Measurements from ENCODE around the gene CERS3. TPM values are rescaled to one million over a fixed set of nuclear protein-coding genes. Genes with fewer than 3 reads are reported as not detected.

Gene CERS3
- 1 to 10 TPM; 1.6 to 1.9 TPM for total RNA-seq
- under 1 TPM in 1 of 2 donors, not detected in 1; 0.66 TPM for polyA plus RNA-seq

DNA sequence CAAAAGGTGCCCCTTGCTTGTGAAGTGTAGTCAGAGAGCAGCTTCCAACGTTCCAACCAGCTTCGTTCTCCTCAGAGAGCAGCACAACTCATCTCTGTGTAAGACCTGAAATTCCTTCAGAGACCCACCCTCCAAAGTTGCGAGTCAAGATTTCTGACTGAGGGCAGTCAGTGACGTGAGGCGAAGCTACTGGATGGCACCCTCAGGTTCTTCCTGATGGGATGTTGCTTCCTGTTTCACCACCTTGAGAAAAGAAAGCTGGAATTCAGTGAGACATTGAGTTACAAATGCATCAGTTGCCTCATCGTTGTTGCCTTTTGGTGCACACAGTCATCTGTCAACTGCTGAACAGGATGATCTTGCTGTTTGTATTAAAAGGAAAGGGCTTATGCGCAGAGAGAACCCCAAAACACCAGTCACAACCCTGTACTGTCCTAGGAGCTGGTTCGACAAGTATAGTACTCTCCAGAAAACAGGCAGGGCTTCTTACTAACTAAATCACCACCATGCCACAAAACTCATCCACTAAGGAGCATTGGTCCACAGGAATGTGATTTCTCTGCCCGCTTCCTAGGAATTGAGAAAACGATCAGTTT, at the start of gene CERS3:
TSS of gene CERS3 (minus strand) at position 118 of the 596 bp plus-strand sequence. CDS start 27,101 bp downstream, outside the sequence.
- ChIA-PET CTCF (ENCODE audit: partially characterized antibody) (no interaction called here), POLR2A (ENCODE audit: partially characterized antibody) (no interaction called here)
- H3K27ac ChIP-seq (ENCODE audit: low read depth, low read length): no peak within 1 kb of the TSS
- H3K4me1 ChIP-seq (ENCODE audit: insufficient read depth, low read length): peaks cover 15% of the 10 kb centered on the region
- Mint-ChIP-seq H3K4me1 (peaks cover 7 to 19% (median 12%) of the 10 kb centered on the region in 4 donors), H3K27me3 (no peaks in the 10 kb centered on the region), H3K4me3 (peak within 1 kb of the TSS in 1 of 8 donors; percentile 53), H3K27ac (peak within 1 kb of the TSS in 5 of 7 donors; percentile 43 to 84 (median 70)), H3K9me3 (no peaks in the 10 kb centered on the region), H3K36me3 (peaks cover 0 to 9% of the 10 kb centered on the region in 2 donors)
- no peaks in the 10 kb centered on the region for H3K9me3 ChIP-seq (ENCODE audit: control insufficient read depth in 1 of 2, low read length in 2 of 2)
- intact Hi-C loops (cut with micrococcal nuclease): no loop called here
- no peaks in the 10 kb centered on the region for H3K27me3 ChIP-seq (ENCODE audit: insufficient read depth, low read length)
- H3K4me3 ChIP-seq (ENCODE audit: low read length in 2 of 2): no peak within 1 kb of the TSS
- no peak for DNase-seq
- no peaks in the 10 kb centered on the region for H3K36me3 ChIP-seq (ENCODE audit: insufficient read depth, low read length)

DNA sequence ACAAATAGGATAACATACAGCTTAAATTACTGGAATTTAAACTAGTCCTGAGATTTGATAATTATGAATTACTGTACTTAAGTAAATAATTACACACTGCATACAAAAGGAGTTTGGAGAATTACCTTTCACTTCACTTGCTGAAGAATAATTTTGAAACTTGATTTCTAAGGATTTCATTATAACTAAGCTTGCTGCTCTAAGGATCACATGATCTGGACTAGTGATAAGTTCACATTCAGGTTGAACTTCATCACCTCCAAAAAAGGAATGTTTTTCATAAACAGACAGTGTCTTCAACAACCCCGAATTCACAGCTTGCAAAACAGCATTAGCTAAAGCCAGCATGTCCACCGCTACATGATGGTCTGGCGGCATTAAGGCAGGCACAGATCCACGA, 44.8 kb upstream of the CERS3 start:
- Histone ChIP-seq H3K4me1 (ENCODE audit: insufficient read depth, low read length) (peaks cover 31% of the 10 kb centered on the region), H3K27ac (ENCODE audit: low read depth, low read length) (no peak overlapping the region), H3K36me3 (ENCODE audit: insufficient read depth, low read length) (peaks cover 17% of the 10 kb centered on the region), H3K9me3 (ENCODE audit: control insufficient read depth in 1 of 2, low read length in 2 of 2) (no peaks in the 10 kb centered on the region), H3K27me3 (ENCODE audit: insufficient read depth, low read length) (no peaks in the 10 kb centered on the region), H3K4me3 (ENCODE audit: low read length in 2 of 2) (no peak overlapping the region)
- H3K9me3 Mint-ChIP-seq: peaks cover 0 to 2% (median 0%) of the 10 kb centered on the region in 8 donors
- ChIA-PET POLR2A (ENCODE audit: partially characterized antibody) (interaction anchor here (0.6 to 1.9 kb wide), 5 partner anchors 30 to 678 kb away, joined by 3 to 14 read pairs (median 4); no protein-coding TSS in a partner anchor), CTCF (ENCODE audit: partially characterized antibody) (interaction anchor here (0.7 to 7.2 kb wide), 12 partner anchors 10 to 645 kb away, joined by 3 to 214 read pairs (median 10); partner anchors contain the start of genes ADAMTS17, ASB7 and LINS1)
- intact Hi-C loops (cut with micrococcal nuclease): loop anchor here (2.0 kb wide), 3 partner anchors 23 to 645 kb away; no protein-coding TSS in a partner anchor
- H3K4me1 Mint-ChIP-seq: peaks cover 33 to 58% (median 44%) of the 10 kb centered on the region in 4 donors
- H3K4me3 Mint-ChIP-seq: no peak overlapping the region
- no peak for DNase-seq
- peak overlapping the region in 6 of 7 donors; percentile 1 to 88 (median 74) for H3K27ac Mint-ChIP-seq
- peaks cover 56 to 66% of the 10 kb centered on the region in 2 donors for H3K36me3 Mint-ChIP-seq
- no peaks in the 10 kb centered on the region for H3K27me3 Mint-ChIP-seq

DNA sequence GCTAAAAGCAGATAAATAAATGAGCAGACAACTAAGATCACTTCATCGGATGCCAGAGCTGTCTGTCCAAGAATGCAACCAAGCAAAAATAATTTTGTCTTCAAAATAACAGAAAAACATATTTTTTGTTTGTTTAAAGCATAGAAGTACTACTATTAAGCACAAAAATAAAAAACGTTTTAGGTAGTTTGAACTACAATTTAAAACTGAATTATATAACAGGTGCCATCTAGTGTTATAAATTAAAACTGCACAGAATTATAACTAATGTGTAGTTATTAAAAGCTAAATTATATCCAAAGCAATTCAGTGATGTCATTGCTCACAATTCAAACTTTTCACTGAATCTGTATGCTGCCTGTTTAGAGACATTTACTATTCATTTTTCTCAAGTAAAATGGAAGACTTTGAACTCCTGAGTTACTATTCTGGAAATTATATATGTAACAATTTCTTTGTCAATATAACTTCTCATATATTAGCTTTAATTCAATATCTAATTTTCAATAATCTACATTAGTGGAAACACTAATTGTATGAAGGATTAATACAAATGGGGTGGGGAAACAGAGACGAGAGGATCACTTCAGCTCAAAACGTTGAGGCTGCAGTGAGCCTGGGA, 43.7 kb upstream of the CERS3 start:
- peak overlapping the region; percentile 37 for H3K27ac ChIP-seq (ENCODE audit: low read depth, low read length)
- DNase-seq: peak in 4 of 5 donors; percentile 35 to 41 (median 36)
- Mint-ChIP-seq H3K27ac (peak overlapping the region in 5 of 7 donors; percentile 81 to 95 (median 94)), H3K27me3 (no peaks in the 10 kb centered on the region), H3K9me3 (no peaks in the 10 kb centered on the region), H3K4me1 (peaks cover 32 to 58% (median 42%) of the 10 kb centered on the region in 4 donors), H3K36me3 (peaks cover 53 to 66% of the 10 kb centered on the region in 2 donors), H3K4me3 (peak overlapping the region in 7 of 8 donors; percentile 77 to 88 (median 84))
- H3K4me1 ChIP-seq (ENCODE audit: insufficient read depth, low read length): peaks cover 31% of the 10 kb centered on the region
- H3K27me3 ChIP-seq (ENCODE audit: insufficient read depth, low read length): no peaks in the 10 kb centered on the region
- peaks cover 17% of the 10 kb centered on the region for H3K36me3 ChIP-seq (ENCODE audit: insufficient read depth, low read length)
- no peaks in the 10 kb centered on the region for H3K9me3 ChIP-seq (ENCODE audit: control insufficient read depth in 1 of 2, low read length in 2 of 2)
- POLR2A ChIA-PET (ENCODE audit: partially characterized antibody): interaction anchor here (0.7 to 1.9 kb wide), 6 partner anchors 9 to 242 kb away, joined by 3 to 14 read pairs (median 4); partner anchors contain the start of genes ASB7 and LINS1
- intact Hi-C loops (cut with micrococcal nuclease): loop anchor here (1.0 to 2.0 kb wide), 4 partner anchors 24 to 644 kb away; no protein-coding TSS in a partner anchor
- CTCF ChIA-PET (ENCODE audit: partially characterized antibody): interaction anchor here (0.6 to 7.2 kb wide), 16 partner anchors 9 to 644 kb away, joined by 3 to 214 read pairs (median 8); partner anchors contain the start of genes ADAMTS17, ASB7 and LINS1
- H3K4me3 ChIP-seq (ENCODE audit: low read length in 2 of 2): no peak overlapping the region

DNA sequence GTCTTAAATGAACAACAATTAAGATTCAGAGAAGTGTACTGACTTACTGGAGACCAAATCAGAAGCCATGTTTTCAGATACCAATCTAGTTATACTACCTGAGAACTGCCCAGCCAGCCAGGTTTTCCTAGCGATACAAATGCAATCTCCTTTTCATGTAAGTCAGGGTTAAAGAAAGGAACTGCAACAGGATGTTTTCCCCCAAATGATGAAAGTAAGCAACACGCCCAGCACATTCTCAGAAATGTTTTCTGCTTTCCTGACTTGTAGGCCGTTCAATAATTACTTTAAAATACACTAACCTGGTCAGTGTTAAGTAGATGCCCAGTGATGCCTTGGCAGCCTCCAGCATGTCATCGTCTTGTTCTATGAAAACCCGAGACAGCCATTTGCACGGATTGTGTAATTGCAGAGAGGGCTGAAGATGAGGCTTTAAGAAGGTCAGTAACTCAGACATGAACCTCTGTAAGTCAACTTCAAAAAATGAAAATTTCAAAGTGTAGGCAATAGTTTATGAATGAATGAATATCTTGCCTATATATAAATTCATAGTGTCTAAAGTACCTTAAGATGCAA, 42.9 kb upstream of the CERS3 start:
- Mint-ChIP-seq H3K36me3 (peaks cover 52 to 67% of the 10 kb centered on the region in 2 donors), H3K27me3 (no peaks in the 10 kb centered on the region), H3K4me3 (peak overlapping the region; percentile 69 to 88 (median 81)), H3K9me3 (no peaks in the 10 kb centered on the region), H3K4me1 (peaks cover 30 to 53% (median 37%) of the 10 kb centered on the region in 4 donors), H3K27ac (peak overlapping the region; percentile 86 to 95 (median 93))
- Histone ChIP-seq H3K9me3 (ENCODE audit: control insufficient read depth in 1 of 2, low read length in 2 of 2) (no peaks in the 10 kb centered on the region), H3K36me3 (ENCODE audit: insufficient read depth, low read length) (peaks cover 17% of the 10 kb centered on the region), H3K4me3 (ENCODE audit: low read length in 2 of 2) (no peak overlapping the region), H3K27me3 (ENCODE audit: insufficient read depth, low read length) (no peaks in the 10 kb centered on the region), H3K27ac (ENCODE audit: low read depth, low read length) (peak overlapping the region; percentile 37), H3K4me1 (ENCODE audit: insufficient read depth, low read length) (peaks cover 31% of the 10 kb centered on the region)
- peak in 1 of 5 donors; percentile 10 for DNase-seq
- ChIA-PET CTCF (ENCODE audit: partially characterized antibody) (interaction anchor here (0.6 to 7.2 kb wide), 16 partner anchors 8 to 643 kb away, joined by 3 to 214 read pairs (median 7); partner anchors contain the start of genes ADAMTS17, ASB7 and LINS1), POLR2A (ENCODE audit: partially characterized antibody) (interaction anchor here (0.7 to 1.9 kb wide), 6 partner anchors 8 to 229 kb away, joined by 3 to 14 read pairs (median 4); no protein-coding TSS in a partner anchor)
- intact Hi-C loops (cut with micrococcal nuclease): loop anchor here (1.0 to 2.0 kb wide), 4 partner anchors 25 to 643 kb away; no protein-coding TSS in a partner anchor

DNA sequence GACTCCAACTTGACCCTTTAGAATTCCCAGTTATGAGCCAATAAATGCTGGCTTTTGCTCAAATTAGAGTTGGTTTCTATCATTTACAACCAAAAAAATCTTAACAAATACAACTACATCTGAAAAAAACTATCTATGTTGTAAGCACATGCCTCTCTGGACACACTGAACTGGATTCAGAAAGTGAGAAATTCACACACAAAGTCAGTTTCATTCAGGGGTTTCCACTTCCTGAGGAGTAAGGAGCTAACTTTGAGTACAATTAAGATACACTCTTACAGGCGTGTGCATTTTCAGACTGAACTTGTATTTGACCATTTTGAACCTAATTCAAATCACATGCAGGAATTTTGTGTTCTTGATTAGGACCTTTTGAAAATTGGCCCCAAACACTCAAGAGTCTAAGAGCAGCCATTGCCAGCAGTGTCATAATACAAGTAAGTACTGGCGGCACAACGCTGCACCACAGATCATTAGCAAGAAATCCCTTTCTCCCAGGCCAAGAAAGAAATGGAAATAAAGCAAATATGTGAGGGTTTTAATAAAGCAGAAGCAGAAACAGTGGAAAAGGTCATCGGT, 42.1 kb upstream of the CERS3 start:
- POLR2A ChIA-PET (ENCODE audit: partially characterized antibody): interaction anchor here (0.7 to 1.1 kb wide), 3 partner anchors 25 to 221 kb away, joined by 3 to 5 read pairs (median 3); no protein-coding TSS in a partner anchor
- Mint-ChIP-seq H3K36me3 (peaks cover 47 to 59% of the 10 kb centered on the region in 2 donors), H3K27ac (peak overlapping the region; percentile 61 to 95 (median 93)), H3K27me3 (no peaks in the 10 kb centered on the region), H3K9me3 (no peaks in the 10 kb centered on the region), H3K4me1 (peaks cover 27 to 44% (median 30%) of the 10 kb centered on the region in 4 donors), H3K4me3 (peak overlapping the region; percentile 69 to 88 (median 81))
- intact Hi-C loops (cut with micrococcal nuclease): no loop called here
- H3K27me3 ChIP-seq (ENCODE audit: insufficient read depth, low read length): no peaks in the 10 kb centered on the region
- DNase-seq: no peak
- peak overlapping the region; percentile 37 for H3K27ac ChIP-seq (ENCODE audit: low read depth, low read length)
- H3K4me1 ChIP-seq (ENCODE audit: insufficient read depth, low read length): peaks cover 31% of the 10 kb centered on the region
- H3K9me3 ChIP-seq (ENCODE audit: control insufficient read depth in 1 of 2, low read length in 2 of 2): no peaks in the 10 kb centered on the region
- H3K4me3 ChIP-seq (ENCODE audit: low read length in 2 of 2): no peak overlapping the region
- CTCF ChIA-PET (ENCODE audit: partially characterized antibody): interaction anchor here (0.6 to 7.2 kb wide), 10 partner anchors 7 to 642 kb away, joined by 3 to 214 read pairs (median 4); partner anchors contain the start of genes ADAMTS17, ASB7 and LINS1
- peaks cover 17% of the 10 kb centered on the region for H3K36me3 ChIP-seq (ENCODE audit: insufficient read depth, low read length)

DNA sequence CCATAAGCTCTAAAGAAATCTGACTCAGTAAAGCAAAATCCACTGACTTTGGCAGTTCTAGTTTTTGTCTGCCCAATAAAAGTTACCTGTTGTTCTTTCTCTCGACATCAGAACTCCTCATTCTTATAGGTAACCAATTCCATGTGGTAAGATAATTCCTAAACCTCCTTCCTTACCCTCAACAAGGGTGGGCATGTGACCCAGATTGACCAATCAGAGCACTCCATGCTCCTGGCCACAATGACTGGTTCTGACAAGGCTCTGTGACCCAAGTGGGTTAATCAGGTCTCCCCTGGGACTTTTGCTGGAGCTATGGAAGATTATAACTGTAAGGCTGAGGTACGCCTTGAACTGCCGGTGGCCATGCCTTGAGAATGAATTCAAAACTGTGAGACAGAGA, 41.5 kb upstream of the CERS3 start:
- Histone ChIP-seq H3K4me1 (ENCODE audit: insufficient read depth, low read length) (peaks cover 31% of the 10 kb centered on the region), H3K9me3 (ENCODE audit: control insufficient read depth in 1 of 2, low read length in 2 of 2) (no peaks in the 10 kb centered on the region), H3K36me3 (ENCODE audit: insufficient read depth, low read length) (peaks cover 17% of the 10 kb centered on the region), H3K27ac (ENCODE audit: low read depth, low read length) (peak overlapping the region; percentile 37), H3K4me3 (ENCODE audit: low read length in 2 of 2) (no peak overlapping the region), H3K27me3 (ENCODE audit: insufficient read depth, low read length) (no peaks in the 10 kb centered on the region)
- peaks cover 27 to 43% (median 29%) of the 10 kb centered on the region in 4 donors for H3K4me1 Mint-ChIP-seq
- ChIA-PET POLR2A (ENCODE audit: partially characterized antibody) (interaction anchor here (1.1 kb wide), 1 partner anchor 27 kb away, joined by 5 read pairs; no protein-coding TSS in a partner anchor), CTCF (ENCODE audit: partially characterized antibody) (interaction anchor here (0.8 to 7.2 kb wide), 7 partner anchors 26 to 230 kb away, joined by 3 to 214 read pairs (median 5); partner anchors contain the start of genes ADAMTS17, ASB7 and LINS1)
- H3K4me3 Mint-ChIP-seq: peak overlapping the region in 4 of 8 donors; percentile 77 to 88 (median 86)
- H3K9me3 Mint-ChIP-seq: no peaks in the 10 kb centered on the region
- H3K27ac Mint-ChIP-seq: peak overlapping the region; percentile 61 to 95 (median 93)
- DNase-seq: no peak
- no peaks in the 10 kb centered on the region for H3K27me3 Mint-ChIP-seq
- H3K36me3 Mint-ChIP-seq: peaks cover 44 to 57% of the 10 kb centered on the region in 2 donors
- intact Hi-C loops (cut with micrococcal nuclease): no loop called here

Data from CD4-positive, alpha-beta memory T cell (primary cell).